ENCODE measurements around the gene ZW10. TPM values are rescaled to one million over a fixed set of nuclear protein-coding genes. Genes with fewer than 3 reads are reported as not detected.

Gene ZW10
- polyA plus RNA-seq, 1 donor from 2014 or later, result 20.8 TPM

GRCh38 chr11:113695207-113695606 is 78.3 kb downstream of the ZW10 start:
- Histone ChIP-seq H3K27me3 (ENCODE audit: insufficient read depth, low read depth, low read length) (no peaks in the 10 kb centered on the region), H3K4me2 (ENCODE audit: low read length) (no peak overlapping the region), H3K9me3 (ENCODE audit: low read length) (no peaks in the 10 kb centered on the region), H3K4me3 (ENCODE audit: low read length) (no peak overlapping the region), H3K9me2 (ENCODE audit: insufficient read depth, low read length) (no peaks in the 10 kb centered on the region), H3F3A (ENCODE audit: insufficient read depth, low read length, poor library complexity, severe bottlenecking) (no peaks in the 10 kb centered on the region), H4K20me1 (ENCODE audit: insufficient read depth) (no peaks in the 10 kb centered on the region), H2AFZ (ENCODE audit: low read depth, low read length) (no peak overlapping the region), H3K9ac (ENCODE audit: low read length) (no peak overlapping the region), H3K27ac (ENCODE audit: low read length) (no peak overlapping the region), H3K36me3 (ENCODE audit: insufficient read depth, low read length) (no peaks in the 10 kb centered on the region), H3K79me2 (replicated peaks; ENCODE audit: insufficient read depth, low read length) (no peaks in the 10 kb centered on the region)
- TF ChIP-seq RAD21 (conservative IDR thresholded peaks at IDR 0.05) (no peak), TAF1 (IDR thresholded peaks at IDR 0.05; ENCODE audit: low read depth) (no peak)

- no peak overlapping the region for H2AFZ ChIP-seq (ENCODE audit: low read depth, low read length)
- no peak for TF ChIP-seq TAF1 (IDR thresholded peaks at IDR 0.05; ENCODE audit: low read depth)
- no peak for TF ChIP-seq POLR2AphosphoS5 (IDR thresholded peaks at IDR 0.05)
- no peak for TF ChIP-seq EZH2 (IDR thresholded peaks at IDR 0.05; ENCODE audit: borderline replicate concordance, insufficient read depth, low read length, poor library complexity, severe bottlenecking)
- no peak for TF ChIP-seq CTCF (IDR thresholded peaks at IDR 0.05; ENCODE audit: poor library complexity, severe bottlenecking)
- TF ChIP-seq EP300 (conservative IDR thresholded peaks at IDR 0.05; ENCODE audit: poor library complexity, severe bottlenecking), result no peak
- no peak for TF ChIP-seq REST (IDR thresholded peaks at IDR 0.05; ENCODE audit: borderline replicate concordance)
- TF ChIP-seq RAD21 (conservative IDR thresholded peaks at IDR 0.05), result no peak
- TF ChIP-seq SMC3 (conservative IDR thresholded peaks at IDR 0.05; ENCODE audit: poor library complexity), result no peak
- no peak for TF ChIP-seq MXI1 (conservative IDR thresholded peaks at IDR 0.05; ENCODE audit: poor library complexity, severe bottlenecking)
- H3K9me2 ChIP-seq (ENCODE audit: insufficient read depth, low read length), result no peaks in the 10 kb centered on the region
- no peaks in the 10 kb centered on the region for H3K9me3 ChIP-seq (ENCODE audit: low read length)
- no peak overlapping the region for H3K4me2 ChIP-seq (ENCODE audit: low read length)
- H3K4me3 ChIP-seq (ENCODE audit: low read length), result no peak overlapping the region
- no peak overlapping the region for H3K9ac ChIP-seq (ENCODE audit: low read length)
- no peaks in the 10 kb centered on the region for H4K20me1 ChIP-seq (ENCODE audit: insufficient read depth)
- no peaks in the 10 kb centered on the region for H3K79me2 ChIP-seq (replicated peaks; ENCODE audit: insufficient read depth, low read length)
- no peak overlapping the region for H3K27ac ChIP-seq (ENCODE audit: low read length)
- H3K27me3 ChIP-seq (ENCODE audit: insufficient read depth, low read depth, low read length), result no peaks in the 10 kb centered on the region
- no peaks in the 10 kb centered on the region for H3K36me3 ChIP-seq (ENCODE audit: insufficient read depth, low read length)
- H3F3A ChIP-seq (ENCODE audit: insufficient read depth, low read length, poor library complexity, severe bottlenecking), result no peaks in the 10 kb centered on the region
These were observed 79.1 kb downstream of the ZW10 start for GRCh38 chr11:113694390-113694789.

DNA sequence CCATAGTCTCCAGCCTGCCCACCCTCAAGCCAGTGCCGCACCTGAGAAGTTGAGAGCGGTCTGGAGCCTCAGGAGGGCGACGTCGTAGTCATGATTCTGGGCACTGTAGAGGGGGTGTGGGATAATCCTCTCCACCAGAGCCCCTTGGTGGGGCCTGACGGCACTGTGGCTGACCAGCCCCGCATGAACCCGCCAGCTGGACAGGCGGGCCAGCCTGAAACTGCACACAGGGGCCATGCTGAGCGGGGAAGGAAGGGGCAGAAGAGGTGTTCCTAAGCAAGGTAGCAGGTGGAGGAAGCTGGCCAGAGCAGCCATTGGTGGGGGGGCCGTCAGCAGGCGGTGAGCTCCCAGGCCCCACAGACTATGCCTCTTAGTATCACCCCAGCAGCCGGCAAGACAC is 80.5 kb downstream of the ZW10 start:
- Histone ChIP-seq H3F3A (ENCODE audit: insufficient read depth, low read length, poor library complexity, severe bottlenecking) (no peaks in the 10 kb centered on the region), H3K9me3 (ENCODE audit: low read length) (no peaks in the 10 kb centered on the region), H3K9ac (ENCODE audit: low read length) (no peak overlapping the region), H4K20me1 (ENCODE audit: insufficient read depth) (no peaks in the 10 kb centered on the region), H3K79me2 (replicated peaks; ENCODE audit: insufficient read depth, low read length) (no peaks in the 10 kb centered on the region), H2AFZ (ENCODE audit: low read depth, low read length) (no peak overlapping the region), H3K27me3 (ENCODE audit: insufficient read depth, low read depth, low read length) (no peaks in the 10 kb centered on the region), H3K9me2 (ENCODE audit: insufficient read depth, low read length) (no peaks in the 10 kb centered on the region), H3K36me3 (ENCODE audit: insufficient read depth, low read length) (no peaks in the 10 kb centered on the region), H3K27ac (ENCODE audit: low read length) (no peak overlapping the region), H3K4me2 (ENCODE audit: low read length) (no peak overlapping the region), H3K4me3 (ENCODE audit: low read length) (no peak overlapping the region)
- TF ChIP-seq RAD21 (conservative IDR thresholded peaks at IDR 0.05) (no peak), REST (IDR thresholded peaks at IDR 0.05; ENCODE audit: borderline replicate concordance) (no peak), EP300 (conservative IDR thresholded peaks at IDR 0.05; ENCODE audit: poor library complexity, severe bottlenecking) (no peak), MXI1 (conservative IDR thresholded peaks at IDR 0.05; ENCODE audit: poor library complexity, severe bottlenecking) (no peak), EZH2 (IDR thresholded peaks at IDR 0.05; ENCODE audit: borderline replicate concordance, insufficient read depth, low read length, poor library complexity, severe bottlenecking) (no peak)
